GM18517 (cell line): Measurements from ENCODE around the gene CCL18.
"Not testable (repeated sequence)": the region's sequence is repeated elsewhere in the genome, so short reads cannot be mapped to it uniquely, and the experiment has no call there.

ENCODE experiments used
- ATAC-seq: cut with Tn5 transposase; IDR thresholded peaks from one replicate; pipeline ENCODE4 v1.9.1; 2021; ENCODE audit warnings: mild to moderate bottlenecking, moderate library complexity; ENCODE audit not compliant: unreplicated experiment

CCL18 gene

DNA sequence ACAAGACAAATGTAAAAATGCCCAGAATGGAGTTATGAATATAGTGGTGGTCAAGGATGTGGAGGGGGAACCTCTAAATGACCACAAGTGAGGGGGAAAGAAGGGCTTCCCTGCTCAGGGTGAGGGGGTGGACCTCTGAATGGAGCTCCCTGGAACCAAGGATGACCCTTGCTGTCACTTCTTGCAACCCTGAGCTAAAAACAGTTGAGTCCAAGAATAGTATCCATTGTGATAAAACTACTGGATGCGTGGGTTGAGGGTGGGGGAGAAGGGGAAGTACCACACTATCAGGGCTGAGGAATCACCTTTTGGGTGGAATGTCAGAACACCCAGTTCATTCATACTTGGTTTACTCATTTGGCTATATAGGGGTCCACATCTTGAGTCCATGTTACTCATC lies 34.9 kb downstream of the CCL18 start:
- ATAC-seq = not testable (repeated sequence)

DNA sequence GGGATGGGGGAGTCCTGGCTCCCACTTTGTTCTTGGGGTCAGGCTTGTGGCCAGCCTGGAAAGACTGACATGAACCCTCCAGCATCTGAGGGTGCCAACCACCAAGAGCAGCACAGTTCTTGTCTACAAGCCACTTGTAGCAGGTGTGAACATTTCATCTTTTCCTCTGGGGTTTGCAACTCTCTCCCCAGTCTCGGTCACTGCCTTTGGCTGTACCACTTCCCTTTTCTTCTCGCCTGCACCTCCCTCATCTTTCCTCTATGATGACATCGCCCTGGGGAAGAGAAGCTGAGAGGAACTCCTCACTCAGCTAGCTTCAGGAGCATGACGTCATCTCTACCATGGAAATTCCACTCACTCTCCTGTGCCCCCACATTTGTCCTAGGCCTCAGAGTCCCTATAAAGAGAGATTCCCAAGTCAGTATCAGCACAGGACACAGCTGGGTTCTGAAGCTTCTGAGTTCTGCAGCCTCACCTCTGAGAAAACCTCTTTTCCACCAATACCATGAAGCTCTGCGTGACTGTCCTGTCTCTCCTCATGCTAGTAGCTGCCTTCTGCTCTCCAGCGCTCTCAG lies 39.4 kb downstream of the CCL18 start, which contains the start of gene CCL4:
Gene CCL4, plus strand, starts transcription at position 427 of the 575 bp plus-strand sequence. Its CDS starts 79 bp downstream, at position 506.
- peak; percentile 73 for ATAC-seq

DNA sequence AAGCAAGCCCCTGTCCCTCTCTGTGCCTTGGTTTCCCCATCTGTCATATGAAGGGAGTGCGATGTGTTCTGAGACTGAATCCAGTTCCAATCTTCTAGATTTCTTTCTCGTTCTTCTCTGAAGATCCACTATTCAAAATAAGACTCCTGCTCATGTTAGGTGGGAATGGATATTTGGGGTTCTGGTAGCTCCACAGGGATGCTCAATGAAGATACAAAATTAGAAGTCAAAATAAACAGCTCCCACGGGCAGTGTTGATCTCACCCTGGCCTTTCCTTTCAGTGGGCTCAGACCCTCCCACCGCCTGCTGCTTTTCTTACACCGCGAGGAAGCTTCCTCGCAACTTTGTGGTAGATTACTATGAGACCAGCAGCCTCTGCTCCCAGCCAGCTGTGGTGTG lies 40.2 kb downstream of the CCL18 start:
- not testable (repeated sequence) for ATAC-seq

DNA sequence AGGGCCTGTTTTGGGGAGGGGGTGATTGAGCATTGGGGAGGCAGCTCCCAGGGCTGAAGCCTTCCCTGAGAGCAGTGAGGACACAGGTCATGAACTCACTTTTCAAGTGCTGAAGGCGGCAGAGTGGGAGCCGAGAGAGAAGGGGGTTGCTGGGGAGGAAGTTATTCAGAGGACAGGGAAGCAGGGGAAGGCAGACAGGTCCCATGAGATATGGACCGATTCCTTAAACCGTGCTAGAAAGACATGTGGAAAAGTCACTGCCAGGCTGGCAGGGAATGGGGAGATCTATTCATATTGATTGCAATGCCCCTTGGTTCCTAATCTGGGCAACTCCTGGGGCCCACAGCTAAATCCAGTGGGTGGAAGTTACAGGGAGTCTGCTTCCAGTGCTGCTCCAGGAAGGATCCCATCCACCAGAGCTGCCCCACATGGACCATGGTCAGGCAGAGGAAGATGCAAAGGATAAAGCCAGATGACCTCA lies 40.7 kb downstream of the CCL18 start:
- ATAC-seq = no peak

DNA sequence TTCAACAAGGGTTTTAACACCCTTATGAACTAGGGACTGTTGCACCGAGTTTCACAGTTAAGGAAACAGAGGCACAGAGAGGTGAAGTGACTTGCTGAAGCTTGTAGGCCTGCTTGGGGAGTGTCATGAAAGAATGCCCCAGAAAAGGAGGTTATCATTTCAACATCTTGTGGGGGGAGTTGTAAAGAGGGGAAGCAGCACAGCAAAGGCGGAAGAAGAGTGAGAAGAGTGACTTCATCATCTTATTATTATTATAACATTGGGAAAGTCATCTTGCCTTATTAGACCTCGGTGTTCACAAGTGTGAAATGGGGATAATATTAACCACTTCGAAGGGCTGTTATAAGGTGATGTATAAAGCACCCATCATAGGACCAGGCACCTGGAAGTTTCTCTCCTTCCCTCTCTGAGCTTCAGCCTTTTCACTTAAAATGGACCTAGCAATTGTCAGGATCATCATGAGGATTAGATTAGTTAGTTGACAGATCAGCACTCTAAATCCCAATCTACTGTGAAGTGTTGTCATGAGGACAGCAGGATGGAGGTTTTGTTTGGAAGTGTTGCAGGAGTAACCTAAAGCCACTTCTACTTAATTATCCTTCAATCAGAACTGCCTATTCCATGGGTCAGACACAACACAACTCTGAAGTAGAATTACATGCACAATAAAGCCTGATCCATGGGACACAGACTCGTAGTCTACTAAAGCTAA lies 41.9 kb downstream of the CCL18 start:
- ATAC-seq = no peak

DNA sequence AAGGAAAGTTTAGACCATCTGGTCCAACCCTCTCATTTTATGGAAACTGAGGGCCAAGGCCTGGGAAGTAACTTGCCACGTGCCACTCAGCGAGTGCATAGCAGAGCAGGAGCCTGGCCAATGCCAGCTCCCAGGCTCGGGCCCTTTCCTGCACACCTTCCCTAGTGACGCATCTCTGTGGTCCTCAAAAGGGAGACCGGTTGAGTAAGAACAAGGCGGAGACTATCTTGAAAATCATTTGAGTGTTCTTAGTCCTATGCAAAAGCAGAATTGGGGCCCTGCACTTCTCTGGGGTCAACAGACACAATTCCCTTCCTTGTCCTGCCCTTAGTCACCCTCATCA lies 42.4 kb downstream of the CCL18 start:
- ATAC-seq = no peak

DNA sequence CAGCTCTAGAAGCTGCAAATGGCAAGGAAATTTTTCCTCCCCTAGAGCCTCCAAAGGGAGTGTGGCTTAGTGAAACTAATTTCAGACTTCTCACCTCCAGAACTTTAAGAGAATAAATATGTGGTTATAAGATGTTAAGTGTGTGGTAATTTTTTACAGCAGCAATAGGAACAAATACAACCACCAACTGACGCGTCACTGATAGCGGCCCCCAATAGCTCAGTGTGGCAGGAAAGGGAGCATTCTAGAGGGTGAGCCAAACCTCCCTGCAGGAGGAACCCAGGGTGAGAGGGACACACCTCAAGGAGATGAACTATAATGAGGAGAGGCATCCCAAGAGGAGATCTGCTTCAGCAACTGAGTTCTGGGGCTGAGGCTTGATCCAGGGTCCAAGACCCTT lies 43.6 kb downstream of the CCL18 start:
- ATAC-seq = no peak

DNA sequence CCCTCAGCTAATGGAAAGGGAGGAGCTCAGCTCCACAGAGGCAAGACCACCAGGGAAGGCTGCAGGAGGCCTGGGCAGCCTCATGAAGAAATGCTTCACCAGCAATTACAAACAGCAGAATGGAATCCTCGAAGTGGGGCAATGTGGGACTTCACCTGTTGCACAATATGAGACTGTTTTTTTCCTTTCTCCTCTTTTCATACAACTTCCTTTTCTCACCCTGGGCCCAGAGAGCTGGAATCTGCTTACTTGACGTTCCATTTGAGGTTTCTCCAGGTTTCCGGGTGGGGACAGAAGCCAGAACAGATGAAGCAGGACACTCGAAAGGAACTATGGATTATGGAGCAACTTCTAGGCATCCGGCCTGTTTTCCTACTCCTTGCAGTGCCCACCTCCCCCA lies 44.2 kb downstream of the CCL18 start:
- not testable (repeated sequence) for ATAC-seq

DNA sequence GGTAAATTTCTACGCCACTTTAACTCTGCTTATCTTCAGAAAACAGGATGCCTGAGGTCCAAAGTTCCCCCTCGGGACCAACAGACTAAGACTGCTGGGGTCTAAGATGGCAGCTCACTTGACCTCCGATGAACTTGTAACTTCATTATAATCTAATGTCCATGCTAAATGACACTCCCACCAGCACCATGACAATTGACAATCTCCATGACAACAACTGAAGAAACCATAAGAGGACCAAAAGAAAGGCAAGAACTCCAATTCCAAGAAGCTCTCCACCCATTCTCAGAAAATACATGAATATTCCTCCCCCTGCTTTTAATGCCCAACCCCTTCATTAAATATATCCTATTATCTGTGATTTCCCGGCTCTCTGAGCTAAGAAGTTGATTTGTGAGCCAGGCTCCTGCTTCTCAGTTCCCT lies 47.0 kb downstream of the CCL18 start:
- ATAC-seq = no peak

DNA sequence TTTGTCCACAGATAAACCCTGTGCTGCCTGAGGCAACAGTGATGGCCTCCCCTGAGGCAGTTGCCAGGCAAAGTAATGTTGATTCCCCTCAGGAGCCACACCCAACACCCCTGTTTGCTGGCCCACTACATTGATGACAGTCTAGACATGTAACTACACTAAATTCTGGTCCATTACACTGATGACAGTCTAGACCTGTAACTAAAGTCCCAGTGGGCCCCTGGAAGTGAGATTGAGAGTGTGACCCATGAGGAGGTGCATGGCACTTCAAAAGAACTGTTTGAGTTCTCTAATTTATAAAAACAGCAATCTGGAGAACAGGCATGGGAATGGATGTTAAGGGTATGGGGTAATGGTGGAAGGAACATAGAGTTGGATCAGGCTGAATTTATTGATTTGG lies 48.5 kb downstream of the CCL18 start:
- ATAC-seq = no peak

DNA sequence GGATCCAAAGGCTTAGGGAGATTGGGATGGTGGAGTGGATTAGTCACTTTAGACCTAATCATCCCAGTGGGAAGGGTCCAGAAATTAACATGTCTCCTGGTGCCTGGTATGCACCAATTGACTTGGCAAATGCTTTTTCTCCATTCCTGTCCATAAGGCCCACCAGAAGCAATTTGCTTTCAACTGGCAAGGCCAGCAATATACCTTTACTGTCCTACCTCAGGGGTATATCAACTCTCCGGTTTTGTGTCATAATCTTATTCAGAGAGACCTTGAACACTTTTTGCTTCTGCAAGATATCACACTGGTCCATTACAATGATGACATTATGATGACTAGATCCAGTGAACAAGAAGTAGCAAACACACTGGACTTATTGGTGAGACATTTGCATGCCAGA lies 49.1 kb downstream of the CCL18 start:
- ATAC-seq = not testable (repeated sequence)

DNA sequence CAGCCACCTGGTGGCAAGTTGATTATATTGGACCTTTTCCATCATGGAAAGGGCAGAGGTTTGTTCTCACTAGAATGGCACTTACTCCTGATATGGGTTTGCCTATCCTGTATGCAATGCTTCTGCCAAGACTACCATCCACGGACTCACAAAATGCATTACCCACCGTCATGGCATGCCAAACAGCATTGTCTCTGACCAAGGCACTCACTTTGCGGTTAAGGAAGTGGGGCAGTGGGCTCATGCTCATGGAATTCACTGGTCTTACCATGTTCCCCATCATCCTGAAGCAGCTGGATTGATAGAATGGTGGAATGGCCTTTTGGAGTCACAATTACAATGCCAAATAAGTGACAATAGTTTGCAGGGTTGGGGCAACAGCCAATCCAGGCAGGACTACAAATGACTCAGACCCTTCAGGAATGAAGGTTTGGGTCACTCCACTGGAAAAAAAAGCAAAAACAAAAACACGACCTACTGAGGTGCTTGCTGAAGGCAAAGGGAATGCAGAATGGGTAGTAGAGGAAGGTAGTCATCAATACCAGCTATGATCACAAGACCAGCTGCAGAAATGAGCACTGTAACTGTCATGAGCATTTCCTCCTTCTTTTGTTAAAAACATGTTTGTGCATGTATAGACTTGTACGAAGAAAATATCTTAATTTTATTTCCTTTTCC lies 51.0 kb downstream of the CCL18 start:
- ATAC-seq = not testable (repeated sequence)

DNA sequence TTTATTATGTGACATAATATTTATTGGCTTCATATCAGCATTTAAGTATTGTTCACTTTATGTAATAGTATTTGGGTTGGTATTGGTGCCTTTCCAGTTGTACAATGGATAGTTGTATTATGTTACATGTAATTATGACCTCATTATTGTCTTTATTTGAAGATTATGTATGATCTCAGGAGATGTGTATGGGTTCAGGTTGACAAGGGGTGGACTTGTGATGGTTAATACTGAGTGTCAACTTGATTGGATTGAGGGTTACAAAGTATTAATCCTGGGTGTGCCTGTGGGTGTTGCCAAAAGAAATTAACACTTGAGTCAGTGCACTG lies 51.5 kb downstream of the CCL18 start:
- not testable (repeated sequence) for ATAC-seq

DNA sequence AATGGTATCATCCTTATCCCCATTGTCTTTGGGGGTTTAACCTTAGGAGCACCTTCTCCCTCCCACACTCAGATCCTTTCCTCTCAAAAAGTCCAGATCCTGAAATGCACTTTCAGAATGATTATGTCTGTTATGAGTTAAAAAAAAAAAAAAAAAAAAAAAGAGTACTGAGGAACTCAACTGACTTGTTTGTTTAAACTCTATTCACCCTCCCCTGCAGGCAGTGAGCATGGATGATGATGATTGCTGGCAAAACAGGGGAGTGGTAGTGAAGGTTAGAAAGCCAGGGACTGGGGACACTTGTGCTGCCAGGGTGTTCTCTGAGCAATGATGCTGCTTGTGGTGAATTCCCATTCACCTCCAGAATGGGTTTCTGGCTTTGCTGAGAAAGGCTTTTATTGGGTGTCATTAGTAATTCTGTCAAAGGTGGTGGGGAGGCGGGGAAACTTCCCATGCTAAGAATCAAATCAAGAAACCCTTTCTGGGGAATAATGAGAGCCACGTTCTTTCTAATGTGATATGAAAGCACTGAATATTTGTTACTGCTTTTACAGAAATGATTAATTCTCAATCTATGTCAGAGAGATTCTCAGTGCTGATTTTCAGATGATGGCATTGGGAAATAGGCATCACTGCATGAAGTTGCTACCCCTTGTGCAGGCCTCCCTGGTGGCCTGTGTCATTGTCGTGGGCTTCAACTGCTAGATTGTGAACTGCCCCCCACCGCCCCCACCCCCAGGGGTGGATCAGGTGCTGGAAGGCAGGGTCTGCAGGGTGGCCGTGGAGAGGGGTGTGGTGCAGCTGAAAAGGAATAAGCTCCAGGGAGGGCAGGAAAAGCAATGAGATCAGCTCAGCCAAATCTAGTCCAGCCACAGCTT lies 53.7 kb downstream of the CCL18 start:
- no peak for ATAC-seq

DNA sequence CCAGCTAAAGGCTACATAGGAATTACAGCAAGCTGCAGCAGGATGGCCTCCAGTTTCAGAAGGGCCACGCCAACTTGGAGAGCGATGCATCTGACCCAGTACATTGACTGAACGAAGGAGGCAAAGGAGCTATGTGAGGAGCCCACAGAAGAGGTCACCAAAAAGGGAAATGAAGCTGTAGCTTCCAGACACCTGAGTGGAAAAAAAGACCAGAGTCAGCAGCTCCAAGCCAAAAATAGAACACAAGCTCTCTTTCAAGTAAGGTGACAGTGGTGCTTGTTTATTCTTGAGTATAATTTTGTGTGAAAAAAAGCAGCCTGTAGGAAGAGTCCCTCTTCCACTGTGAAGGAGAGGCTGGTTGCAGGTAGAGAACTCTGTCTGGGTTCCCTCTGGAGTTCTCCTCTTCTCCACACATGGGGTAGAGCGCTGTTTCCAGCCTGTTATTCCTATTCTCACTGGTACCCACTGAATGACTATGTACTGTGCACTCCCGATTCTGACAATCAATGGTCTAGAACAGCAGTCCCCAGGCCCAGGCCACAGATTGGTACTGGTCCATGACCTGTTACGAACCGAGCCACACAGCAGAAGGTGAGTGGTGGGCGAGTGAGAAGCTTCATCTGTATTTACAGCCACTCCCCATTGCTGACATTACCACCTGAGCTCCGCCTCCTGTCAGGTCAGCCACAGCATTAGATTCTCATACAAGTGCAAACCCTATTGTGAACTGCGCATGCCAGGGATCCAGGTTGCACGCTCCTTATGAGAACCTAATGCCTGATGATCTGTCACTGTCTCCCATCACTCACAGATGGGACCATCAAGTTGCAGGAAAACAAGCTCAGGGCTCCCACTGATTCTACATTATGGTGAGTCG lies 54.6 kb downstream of the CCL18 start:
- ATAC-seq = no peak

DNA sequence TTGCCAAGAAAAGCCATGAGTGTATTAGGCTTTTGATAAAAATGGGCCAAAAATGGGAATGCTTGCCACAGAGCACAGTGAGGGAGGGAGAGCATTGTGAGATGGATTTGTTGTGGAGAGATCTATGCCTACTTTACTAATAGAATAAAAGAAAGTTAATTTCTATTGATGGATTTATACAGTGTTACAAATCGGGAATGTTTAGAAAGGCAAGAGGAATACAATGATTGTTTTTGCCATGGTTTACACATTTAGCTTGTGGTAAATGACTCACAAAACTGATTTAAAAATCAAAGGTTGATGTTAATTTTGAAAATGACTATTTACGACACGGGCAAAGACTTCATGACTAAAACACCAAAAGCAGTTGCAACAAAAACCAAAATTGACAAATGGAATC lies 56.1 kb downstream of the CCL18 start:
- no peak for ATAC-seq

DNA sequence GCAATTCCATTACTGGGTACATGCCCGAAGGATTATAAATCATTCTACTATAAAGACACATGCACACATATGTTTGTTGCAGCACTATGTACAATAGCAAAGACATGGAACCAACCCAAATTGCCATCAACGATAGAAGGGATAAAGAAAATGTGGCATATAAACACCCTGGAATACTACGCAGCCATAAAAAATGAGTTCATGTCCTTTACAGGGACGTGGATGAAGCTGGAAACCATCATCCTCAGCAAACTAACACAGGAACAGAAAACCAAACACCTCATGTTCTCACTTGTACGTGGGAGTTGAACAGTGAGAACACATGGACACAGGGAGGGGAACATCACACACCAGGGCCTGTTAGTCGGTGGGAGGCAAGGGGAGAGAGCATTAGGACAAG lies 57.0 kb downstream of the CCL18 start:
- not testable (repeated sequence) for ATAC-seq
